ENCODE measurements around the gene MAN1C1.

MAN1C1 gene

DNA sequence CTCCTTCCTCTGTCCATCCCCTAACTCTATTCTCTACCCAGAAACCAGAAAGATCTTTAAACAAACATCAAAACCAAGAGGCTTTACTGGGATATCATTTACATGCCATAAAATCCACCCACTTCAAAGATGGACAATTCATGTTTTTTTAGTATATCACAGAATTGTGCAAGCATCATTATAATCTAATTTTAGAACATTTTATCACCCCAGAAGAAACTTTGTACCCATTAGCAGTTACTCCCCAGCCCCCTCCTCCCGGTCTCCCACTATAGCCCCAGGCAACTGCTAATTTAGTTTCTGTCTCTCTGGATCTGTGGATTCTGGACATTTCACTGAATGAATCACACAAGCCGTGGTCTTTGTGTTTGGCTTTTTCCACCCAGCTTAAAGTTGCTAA, 178.6 kb downstream of the MAN1C1 start:
- CTCF ChIA-PET, result interaction anchor here (0.6 to 2.0 kb wide), 2 partner anchors 8 to 186 kb away, joined by 3 to 5 read pairs; no protein-coding TSS in a partner anchor
- H3K27ac ChIP-seq, result no peak overlapping the region
- TF ChIP-seq, protein P1, sequence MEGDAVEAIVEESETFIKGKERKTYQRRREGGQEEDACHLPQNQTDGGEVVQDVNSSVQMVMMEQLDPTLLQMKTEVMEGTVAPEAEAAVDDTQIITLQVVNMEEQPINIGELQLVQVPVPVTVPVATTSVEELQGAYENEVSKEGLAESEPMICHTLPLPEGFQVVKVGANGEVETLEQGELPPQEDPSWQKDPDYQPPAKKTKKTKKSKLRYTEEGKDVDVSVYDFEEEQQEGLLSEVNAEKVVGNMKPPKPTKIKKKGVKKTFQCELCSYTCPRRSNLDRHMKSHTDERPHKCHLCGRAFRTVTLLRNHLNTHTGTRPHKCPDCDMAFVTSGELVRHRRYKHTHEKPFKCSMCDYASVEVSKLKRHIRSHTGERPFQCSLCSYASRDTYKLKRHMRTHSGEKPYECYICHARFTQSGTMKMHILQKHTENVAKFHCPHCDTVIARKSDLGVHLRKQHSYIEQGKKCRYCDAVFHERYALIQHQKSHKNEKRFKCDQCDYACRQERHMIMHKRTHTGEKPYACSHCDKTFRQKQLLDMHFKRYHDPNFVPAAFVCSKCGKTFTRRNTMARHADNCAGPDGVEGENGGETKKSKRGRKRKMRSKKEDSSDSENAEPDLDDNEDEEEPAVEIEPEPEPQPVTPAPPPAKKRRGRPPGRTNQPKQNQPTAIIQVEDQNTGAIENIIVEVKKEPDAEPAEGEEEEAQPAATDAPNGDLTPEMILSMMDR (conservative IDR thresholded peaks at IDR 0.05; ENCODE audit: low read depth), result no peak
- DNase-seq (ENCODE audit: low spot score), result no peak
- POLR2A ChIA-PET (ENCODE audit: low non-redundant PET), result no interaction called here

GRCh38 chr1:25795946-25796810, 179.6 kb downstream of the MAN1C1 start:
- H3K27ac ChIP-seq, result no peak overlapping the region
- ChIA-PET POLR2A (ENCODE audit: low non-redundant PET) (interaction anchor here (0.6 kb wide), 1 partner anchor 1769 kb away, joined by 3 read pairs; no protein-coding TSS in a partner anchor), CTCF (interaction anchor here (0.6 to 2.0 kb wide), 5 partner anchors 9 to 187 kb away, joined by 3 to 5 read pairs (median 4); no protein-coding TSS in a partner anchor)
- no peak for DNase-seq (ENCODE audit: low spot score)
- TF ChIP-seq, protein P1 (conservative IDR thresholded peaks at IDR 0.05; ENCODE audit: low read depth), result no peak

DNA sequence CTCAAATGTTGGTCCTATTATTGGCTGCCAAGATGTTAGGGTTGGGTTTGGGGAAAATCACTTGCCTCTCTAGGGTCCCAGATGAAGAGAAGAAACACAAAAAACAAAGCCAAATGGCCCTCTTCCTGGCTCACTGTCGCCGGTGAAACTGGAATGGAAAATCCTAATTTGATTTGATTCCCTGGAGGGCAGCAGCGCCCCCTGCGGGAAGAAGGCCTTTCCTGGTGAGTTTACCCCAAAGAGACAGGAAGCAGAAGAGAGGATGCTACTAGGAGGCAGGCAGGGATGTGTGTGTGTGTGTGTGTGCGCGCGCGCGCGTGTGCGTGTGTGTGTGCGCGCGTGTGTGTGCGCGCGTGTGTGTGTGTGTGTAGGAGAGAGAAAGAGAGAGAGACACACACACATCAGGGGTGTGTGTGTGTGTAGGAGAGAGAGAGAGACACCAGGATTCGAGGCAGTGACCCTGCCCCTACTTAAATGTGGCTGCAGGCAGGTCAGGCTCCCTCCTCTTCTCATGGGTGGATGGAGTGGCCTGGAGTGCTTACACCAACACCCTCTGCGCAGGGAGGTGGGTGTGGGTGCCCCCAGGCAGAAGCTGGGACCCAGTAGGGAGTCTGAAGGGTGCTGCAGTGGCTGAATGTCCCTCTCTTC, 180.3 kb downstream of the MAN1C1 start:
- TF ChIP-seq, protein P1 (conservative IDR thresholded peaks at IDR 0.05; ENCODE audit: low read depth), result peak; percentile 67
- ChIA-PET POLR2A (ENCODE audit: low non-redundant PET) (interaction anchor here (0.6 kb wide), 1 partner anchor 1768 kb away, joined by 3 read pairs; no protein-coding TSS in a partner anchor), CTCF (interaction anchor here (0.8 to 1.9 kb wide), 3 partner anchors 12 to 271 kb away, joined by 3 to 9 read pairs (median 4); no protein-coding TSS in a partner anchor)
- DNase-seq (ENCODE audit: low spot score), result peak; percentile 70
- no peak overlapping the region for H3K27ac ChIP-seq

DNA sequence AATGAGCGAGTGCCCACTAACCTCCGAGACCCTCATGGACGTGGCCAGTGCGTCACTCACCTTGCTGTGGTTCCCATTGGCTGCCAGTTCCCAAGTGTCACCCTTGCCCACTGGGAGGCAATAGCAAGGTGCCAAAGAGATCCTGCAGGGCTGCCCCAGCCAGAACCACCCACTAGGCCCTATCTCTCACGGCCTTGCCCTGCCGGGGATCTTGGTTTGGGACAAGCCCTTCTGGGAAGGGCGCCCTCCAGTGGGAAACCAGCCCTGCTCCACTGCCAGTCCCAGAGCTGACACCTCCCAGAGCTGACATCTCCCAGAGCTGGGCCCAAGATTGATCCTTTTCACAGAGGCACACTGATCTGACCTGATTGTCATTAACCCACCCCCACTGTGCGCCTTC, 181.3 kb downstream of the MAN1C1 start:
- no peak overlapping the region for H3K27ac ChIP-seq
- DNase-seq (ENCODE audit: low spot score), result no peak
- ChIA-PET POLR2A (ENCODE audit: low non-redundant PET) (no interaction called here), CTCF (interaction anchor here (0.6 to 1.9 kb wide), 3 partner anchors 11 to 272 kb away, joined by 3 to 9 read pairs (median 4); no protein-coding TSS in a partner anchor)
- TF ChIP-seq, protein P1 (conservative IDR thresholded peaks at IDR 0.05; ENCODE audit: low read depth), result no peak

DNA sequence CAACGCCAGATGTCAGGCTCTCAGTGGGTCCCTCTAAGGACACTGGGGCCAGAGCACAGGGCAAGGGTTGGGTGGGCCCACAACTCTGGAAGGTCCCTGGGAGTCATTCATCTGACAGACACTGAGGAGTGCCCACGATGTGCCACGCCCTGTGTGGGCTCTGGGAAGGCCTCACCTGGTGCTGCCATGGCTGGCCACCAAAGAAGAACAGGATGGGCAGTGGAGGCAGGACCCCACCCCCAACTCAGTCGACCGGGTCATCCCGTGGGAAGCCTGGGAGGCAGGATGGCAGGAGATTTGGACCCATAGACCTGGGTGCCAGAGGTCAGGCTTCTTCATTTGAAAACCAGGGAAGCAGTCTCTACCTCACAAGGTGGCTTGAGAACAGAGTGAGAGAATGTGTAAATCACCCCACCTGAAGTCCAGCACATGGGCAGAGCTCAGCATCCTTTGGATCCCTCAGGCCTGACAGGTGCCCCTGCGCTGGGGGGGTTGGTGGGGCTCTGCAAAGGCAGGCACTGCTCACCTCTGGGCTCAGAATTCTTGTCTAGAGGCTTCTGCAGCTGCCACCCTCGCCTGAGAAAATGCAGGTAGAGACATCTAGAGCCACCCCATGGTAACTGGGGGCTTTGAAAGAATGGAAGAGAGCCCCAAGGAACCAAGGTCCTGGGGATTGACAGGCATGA, 182.2 kb downstream of the MAN1C1 start:
- POLR2A ChIA-PET (ENCODE audit: low non-redundant PET), result no interaction called here
- no peak overlapping the region for H3K27ac ChIP-seq
- DNase-seq (ENCODE audit: low spot score), result no peak
- CTCF ChIA-PET, result interaction anchor here (1.0 to 1.9 kb wide), 2 partner anchors 11 to 190 kb away, joined by 3 to 9 read pairs; no protein-coding TSS in a partner anchor
- TF ChIP-seq, protein P1 (conservative IDR thresholded peaks at IDR 0.05; ENCODE audit: low read depth), result no peak

All from RWPE1 (cell line).